RWPE2 (cell line): ENCODE data around the gene FAM117B.

Experiments
- ATAC-seq: fragments of 200-7000 bp; cut with Tn5 transposase; 3 replicates; pipeline ENCODE4 v1.9.1; 2021; ENCODE audit warnings: low read depth
- DNase-seq: peaks from one replicate; pipeline ENCODE4 v3.0.0-alpha.2; 2020; ENCODE audit warnings: low spot score
- H3K27ac ChIP-seq: fragments of 450-650 bp; 2 replicates; pipeline ENCODE4 v1.5.1; 2017; ENCODE audit warnings: mild to moderate bottlenecking; ENCODE audit not compliant: poor library complexity, severe bottlenecking
- H3K27me3 ChIP-seq: fragments of 250-450 bp; sonication (Bioruptor Pico); 2 replicates; pipeline ENCODE4 v1.5.1; 2021; ENCODE audit warnings: mild to moderate bottlenecking, moderate library complexity; ENCODE audit not compliant: insufficient read depth, poor library complexity, severe bottlenecking
- H3K36me3 ChIP-seq: fragments of 250-450 bp; sonication (Bioruptor Pico); 2 replicates; pipeline ENCODE4 v1.5.1; 2020; ENCODE audit warnings: low read depth, mild to moderate bottlenecking, moderate library complexity
- H3K4me1 ChIP-seq: fragments of 250-450 bp; sonication (Bioruptor Pico); 2 replicates; pipeline ENCODE4 v1.5.1; 2021; ENCODE audit warnings: mild to moderate bottlenecking, moderate library complexity; ENCODE audit not compliant: insufficient read depth, poor library complexity, severe bottlenecking
- H3K4me3 ChIP-seq: fragments of 250-450 bp; sonication (Bioruptor Pico); 2 replicates; pipeline ENCODE4 v1.5.1; 2021; ENCODE audit warnings: mild to moderate bottlenecking, moderate library complexity; ENCODE audit not compliant: severe bottlenecking
- H3K9me3 ChIP-seq: fragments of 250-450 bp; sonication (Bioruptor Pico); 2 replicates; pipeline ENCODE4 v1.5.1; 2021; ENCODE audit warnings: mild to moderate bottlenecking, moderate library complexity; ENCODE audit not compliant: severe bottlenecking
- TF ChIP-seq, protein P1 (sequence below): fragments of 450-650 bp; IDR thresholded peaks from one replicate; pipeline ENCODE4 v1.5.1; 2017; ENCODE audit warnings: mild to moderate bottlenecking, moderate library complexity; ENCODE audit not compliant: poor library complexity, severe bottlenecking

FAM117B gene

DNA sequence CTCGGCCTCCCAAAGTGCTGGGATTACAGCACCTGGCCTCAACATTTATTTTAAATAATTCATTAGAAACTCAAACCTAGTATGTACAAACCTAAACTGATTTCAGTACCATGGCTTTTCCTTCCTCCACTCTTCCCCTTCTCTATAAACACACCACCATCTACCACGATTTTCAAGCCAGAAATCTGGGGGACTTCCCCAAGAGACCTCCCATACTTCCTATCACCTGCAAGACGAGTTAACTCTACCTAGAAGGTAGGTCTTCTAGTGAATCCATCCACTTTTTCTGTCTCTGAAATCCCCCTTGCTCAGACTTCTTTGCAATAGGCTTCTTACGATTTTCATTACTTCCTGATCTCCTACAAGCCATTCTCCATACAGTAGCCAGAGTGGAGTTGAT, 7.7 kb upstream of the FAM117B start:
- Histone ChIP-seq H3K4me3 (no peak overlapping the region), H3K27ac (no peak overlapping the region), H3K9me3 (no peaks in the 10 kb centered on the region), H3K36me3 (no peaks in the 10 kb centered on the region), H3K27me3 (no peaks in the 10 kb centered on the region), H3K4me1 (no peaks in the 10 kb centered on the region)
- DNase-seq (no peak), ATAC-seq (no peak)
- TF ChIP-seq, protein P1, sequence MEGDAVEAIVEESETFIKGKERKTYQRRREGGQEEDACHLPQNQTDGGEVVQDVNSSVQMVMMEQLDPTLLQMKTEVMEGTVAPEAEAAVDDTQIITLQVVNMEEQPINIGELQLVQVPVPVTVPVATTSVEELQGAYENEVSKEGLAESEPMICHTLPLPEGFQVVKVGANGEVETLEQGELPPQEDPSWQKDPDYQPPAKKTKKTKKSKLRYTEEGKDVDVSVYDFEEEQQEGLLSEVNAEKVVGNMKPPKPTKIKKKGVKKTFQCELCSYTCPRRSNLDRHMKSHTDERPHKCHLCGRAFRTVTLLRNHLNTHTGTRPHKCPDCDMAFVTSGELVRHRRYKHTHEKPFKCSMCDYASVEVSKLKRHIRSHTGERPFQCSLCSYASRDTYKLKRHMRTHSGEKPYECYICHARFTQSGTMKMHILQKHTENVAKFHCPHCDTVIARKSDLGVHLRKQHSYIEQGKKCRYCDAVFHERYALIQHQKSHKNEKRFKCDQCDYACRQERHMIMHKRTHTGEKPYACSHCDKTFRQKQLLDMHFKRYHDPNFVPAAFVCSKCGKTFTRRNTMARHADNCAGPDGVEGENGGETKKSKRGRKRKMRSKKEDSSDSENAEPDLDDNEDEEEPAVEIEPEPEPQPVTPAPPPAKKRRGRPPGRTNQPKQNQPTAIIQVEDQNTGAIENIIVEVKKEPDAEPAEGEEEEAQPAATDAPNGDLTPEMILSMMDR: no peak

GRCh38 chr2:202628646-202629198, 6.0 kb upstream of the FAM117B start:
- ATAC-seq (no peak), DNase-seq (no peak)
- Histone ChIP-seq H3K27me3 (no peaks in the 10 kb centered on the region), H3K4me1 (no peaks in the 10 kb centered on the region), H3K27ac (no peak overlapping the region), H3K9me3 (no peaks in the 10 kb centered on the region), H3K4me3 (no peak overlapping the region), H3K36me3 (no peaks in the 10 kb centered on the region)
- TF ChIP-seq, protein P1: no peak

GRCh38 chr2:202632682-202633290, 2.0 kb upstream of the FAM117B start:
- TF ChIP-seq, protein P1: no peak
- no peak overlapping the region for H3K4me3 ChIP-seq
- no peak overlapping the region for H3K27ac ChIP-seq
- no peak for ATAC-seq
- no peaks in the 10 kb centered on the region for H3K36me3 ChIP-seq
- H3K9me3 ChIP-seq: no peaks in the 10 kb centered on the region
- no peak for DNase-seq
- H3K27me3 ChIP-seq: no peaks in the 10 kb centered on the region
- H3K4me1 ChIP-seq: peaks cover 6% of the 10 kb centered on the region

DNA sequence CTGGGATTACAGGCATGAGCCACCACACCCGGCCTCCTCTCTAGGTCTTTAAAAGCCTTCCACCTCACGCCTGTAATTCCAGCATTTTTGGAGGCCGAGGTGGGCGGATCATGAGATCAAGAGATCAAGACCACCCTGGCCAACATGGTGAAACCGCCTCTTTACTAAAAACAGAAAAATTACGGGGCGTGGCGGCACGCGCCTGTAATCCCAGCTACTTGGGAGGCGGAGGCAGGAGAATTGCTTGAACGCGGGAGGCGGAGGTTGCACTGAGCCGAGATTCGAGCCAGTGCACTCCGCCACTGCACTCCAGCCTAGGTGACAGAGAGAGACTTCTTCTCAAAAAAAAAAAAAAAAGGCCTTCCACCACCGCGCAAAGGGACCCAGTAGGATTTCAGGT, 1.3 kb upstream of the FAM117B start:
- Histone ChIP-seq H3K27me3 (no peaks in the 10 kb centered on the region), H3K36me3 (no peaks in the 10 kb centered on the region), H3K9me3 (no peaks in the 10 kb centered on the region), H3K27ac (no peak overlapping the region), H3K4me3 (no peak overlapping the region), H3K4me1 (peaks cover 6% of the 10 kb centered on the region)
- TF ChIP-seq, protein P1: no peak
- DNase-seq (no peak), ATAC-seq (no peak)
